ENCODE data around the gene GPHN.

- TF ChIP-seq CTCF (IDR thresholded peaks at IDR 0.05) (no peak), POLR2A (IDR thresholded peaks at IDR 0.05; ENCODE audit: low read depth) (no peak), POLR2AphosphoS5 (IDR thresholded peaks at IDR 0.05) (no peak)
Observed at GRCh38 chr14:66708267-66708666, 200.3 kb downstream of the GPHN start.

Measured in esophagus muscularis mucosa (tissue), 3 donors.